Activated CD8-positive, alpha-beta T cell treated with anti-CD3 and anti-CD28 coated beads, Interleukin-2, amount 10 ng/mL, durations not matched to agents 7 days and 5 days (primary cell): Measurements from ENCODE around the gene ETV6. TPM values are rescaled to one million over a fixed set of nuclear protein-coding genes. Genes with fewer than 3 reads are reported as not detected.

ENCODE experiments used
- ATAC-seq: fragments of 150-1000 bp; cut with Tn5 transposase; one replicate; pipeline ENCODE4 v1.10.0; 2021; ENCODE audit warnings: moderate library complexity
- CTCF ChIA-PET: fragments of 350-600 bp; sonication (Branson Sonifier 250); formaldehyde crosslinking; loops from one replicate; lab custom pipeline; 2021; ENCODE audit warnings: antibody characterized with exemption; lab: Charles Lee
- POLR2A ChIA-PET: fragments of 350-600 bp; sonication (Branson Sonifier 250); formaldehyde crosslinking; loops from one replicate; lab custom pipeline; 2021; ENCODE audit warnings: antibody characterized with exemption; lab: Charles Lee
- DNase-seq: peaks from one replicate; pipeline ENCODE4 v3.0.0-alpha.2; 2020
- H3K27ac Mint-ChIP-seq: one replicate; pipeline ENCODE4 v1.8.0; 2021; ENCODE audit warnings: mild to moderate bottlenecking, mixed read lengths
- H3K27me3 Mint-ChIP-seq: one replicate; pipeline ENCODE4 v1.8.0; 2021; ENCODE audit warnings: low read depth, mixed read lengths
- H3K36me3 Mint-ChIP-seq: one replicate; pipeline ENCODE4 v1.8.0; 2021; ENCODE audit warnings: low read depth, mixed read lengths
- H3K4me1 Mint-ChIP-seq: one replicate; pipeline ENCODE4 v1.8.0; 2021; ENCODE audit warnings: low read depth, mixed read lengths
- H3K4me3 Mint-ChIP-seq: one replicate; pipeline ENCODE4 v1.8.0; 2021; ENCODE audit warnings: mild to moderate bottlenecking, mixed read lengths
- H3K9me3 Mint-ChIP-seq: one replicate; pipeline ENCODE4 v1.8.0; 2022; ENCODE audit warnings: mixed read lengths; ENCODE audit not compliant: insufficient read depth
- total RNA-seq, 2 experiments: library from RNA; stranded (reverse); gene quantifications; one replicate each; pipeline ENCODE4 v1.2.3, GENCODE V29; 2021

The ETV6 gene
- total RNA-seq, 2 experiments from 2014 or later, result 22.1 to 26.1 TPM

GRCh38 chr12:11756523-11756922 is 107.0 kb downstream of the ETV6 start:
- H3K27me3 Mint-ChIP-seq, result no peaks in the 10 kb centered on the region
- ATAC-seq (no peak), DNase-seq (no peak)
- H3K27ac Mint-ChIP-seq, result no peak overlapping the region
- H3K4me1 Mint-ChIP-seq, result peaks cover 5% of the 10 kb centered on the region
- ChIA-PET CTCF (no interaction called here), POLR2A (interaction anchor here (0.6 kb wide), 1 partner anchor 235 kb away, joined by 3 read pairs; no protein-coding TSS in a partner anchor)
- no peak overlapping the region for H3K4me3 Mint-ChIP-seq
- no peaks in the 10 kb centered on the region for H3K9me3 Mint-ChIP-seq
- peaks cover 30% of the 10 kb centered on the region for H3K36me3 Mint-ChIP-seq

DNA sequence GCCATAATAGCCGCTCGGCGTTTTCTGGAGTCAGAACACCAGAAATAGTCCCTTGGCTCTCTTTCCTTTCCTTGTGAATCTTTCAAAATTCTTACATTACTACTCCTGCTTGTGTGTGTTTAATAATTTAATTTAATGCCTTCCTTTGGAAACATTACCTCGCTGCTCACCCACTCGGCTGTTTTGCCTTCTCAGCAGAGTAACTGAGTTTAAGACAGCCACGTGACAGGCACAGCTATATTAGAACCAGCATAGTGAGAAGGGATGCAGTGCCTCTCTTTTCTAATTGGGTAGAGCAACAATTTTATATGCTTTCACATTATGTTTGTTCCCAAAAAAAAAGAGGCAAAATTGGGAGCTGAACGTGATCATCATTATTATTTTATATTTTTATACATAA is 107.6 kb downstream of the ETV6 start:
- no peaks in the 10 kb centered on the region for H3K9me3 Mint-ChIP-seq

GRCh38 chr12:11757531-11757930 is 108.1 kb downstream of the ETV6 start:
- Mint-ChIP-seq H3K36me3 (peaks cover 32% of the 10 kb centered on the region), H3K27ac (no peak overlapping the region), H3K4me1 (peaks cover 10% of the 10 kb centered on the region), H3K9me3 (no peaks in the 10 kb centered on the region), H3K27me3 (no peaks in the 10 kb centered on the region), H3K4me3 (no peak overlapping the region)
- ChIA-PET CTCF (no interaction called here), POLR2A (no interaction called here)
- no peak for DNase-seq
- ATAC-seq, result no peak

More for the DNA sequence above, 107.6 kb downstream of the ETV6 start:
- DNase-seq (no peak), ATAC-seq (no peak)
- Mint-ChIP-seq H3K36me3 (peaks cover 32% of the 10 kb centered on the region), H3K4me3 (no peak overlapping the region), H3K27ac (no peak overlapping the region), H3K27me3 (no peaks in the 10 kb centered on the region), H3K4me1 (peaks cover 5% of the 10 kb centered on the region)
- ChIA-PET CTCF (no interaction called here), POLR2A (no interaction called here)

- no peak for DNase-seq
- no peaks in the 10 kb centered on the region for H3K9me3 Mint-ChIP-seq
- H3K27me3 Mint-ChIP-seq, result no peaks in the 10 kb centered on the region
- H3K4me1 Mint-ChIP-seq, result peaks cover 12% of the 10 kb centered on the region
- no peak overlapping the region for H3K4me3 Mint-ChIP-seq
- ChIA-PET CTCF (no interaction called here), POLR2A (no interaction called here)
- H3K27ac Mint-ChIP-seq, result no peak overlapping the region
- no peak for ATAC-seq
- peaks cover 29% of the 10 kb centered on the region for H3K36me3 Mint-ChIP-seq
These were observed 108.6 kb downstream of the ETV6 start for GRCh38 chr12:11758087-11758486.

DNA sequence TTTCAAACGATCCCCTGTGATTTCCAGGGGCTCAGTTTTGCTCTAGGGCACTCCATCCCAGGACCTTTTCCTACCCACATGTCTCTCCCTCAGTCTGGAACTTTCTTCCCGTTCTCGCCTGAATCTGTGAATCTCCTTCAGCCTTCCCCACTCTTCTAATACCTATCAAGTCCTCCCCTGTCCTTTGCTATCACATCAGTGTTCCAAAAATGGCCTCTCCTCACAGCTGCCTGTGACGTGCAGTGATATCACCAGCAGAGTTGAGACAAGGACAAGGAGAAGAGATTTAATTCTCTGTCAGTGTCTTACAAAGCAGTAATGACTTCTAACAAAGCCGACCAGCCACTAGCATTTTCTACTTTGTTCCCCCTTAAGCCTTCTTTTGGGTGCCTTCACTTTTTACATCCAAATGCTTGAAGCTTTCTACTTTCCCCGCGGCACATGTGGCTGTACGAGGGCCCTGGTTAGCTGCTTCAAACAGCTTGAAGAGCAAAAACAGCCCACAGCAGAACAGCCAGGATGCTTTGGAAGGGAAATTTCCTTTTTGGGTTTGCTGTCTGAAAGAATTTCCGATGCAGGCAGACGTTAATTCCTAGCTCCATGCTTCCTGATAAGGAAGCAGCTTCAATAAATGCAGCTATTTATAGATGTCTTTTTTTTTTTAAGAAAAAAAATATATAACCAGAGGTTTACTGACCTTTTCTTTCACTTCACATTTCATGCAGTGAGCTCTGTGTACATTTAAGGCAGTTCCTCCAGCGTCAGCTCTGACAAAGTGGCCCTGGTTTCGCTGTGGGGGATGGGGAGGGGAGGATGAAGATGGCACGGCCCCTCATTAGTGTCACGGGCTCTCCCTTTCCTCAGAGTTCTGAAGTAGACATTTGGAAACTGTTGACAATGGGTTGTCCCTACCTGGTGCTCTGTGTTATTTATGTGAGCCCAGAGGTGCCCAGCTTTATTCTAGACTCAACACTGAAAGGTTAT is 109.3 kb downstream of the ETV6 start:
- Mint-ChIP-seq H3K9me3 (no peaks in the 10 kb centered on the region), H3K4me1 (peaks cover 13% of the 10 kb centered on the region), H3K27ac (no peak overlapping the region), H3K27me3 (no peaks in the 10 kb centered on the region), H3K4me3 (no peak overlapping the region), H3K36me3 (peaks cover 22% of the 10 kb centered on the region)
- ChIA-PET POLR2A (no interaction called here), CTCF (no interaction called here)
- DNase-seq (no peak), ATAC-seq (no peak)

GRCh38 chr12:11759494-11759878 is 110.0 kb downstream of the ETV6 start:
- Mint-ChIP-seq H3K4me3 (no peak overlapping the region), H3K36me3 (peaks cover 17% of the 10 kb centered on the region), H3K9me3 (no peaks in the 10 kb centered on the region), H3K27me3 (no peaks in the 10 kb centered on the region), H3K27ac (no peak overlapping the region), H3K4me1 (peaks cover 15% of the 10 kb centered on the region)
- ChIA-PET POLR2A (no interaction called here), CTCF (interaction anchor here (1.1 kb wide), 1 partner anchor 275 kb away, joined by 5 read pairs; no protein-coding TSS in a partner anchor)
- ATAC-seq (no peak), DNase-seq (no peak)

GRCh38 chr12:11759899-11760298 is 110.4 kb downstream of the ETV6 start:
- ATAC-seq, result no peak
- peaks cover 19% of the 10 kb centered on the region for H3K4me1 Mint-ChIP-seq
- POLR2A ChIA-PET, result no interaction called here
- no peak overlapping the region for H3K4me3 Mint-ChIP-seq
- peaks cover 15% of the 10 kb centered on the region for H3K36me3 Mint-ChIP-seq
- H3K27me3 Mint-ChIP-seq, result no peaks in the 10 kb centered on the region
- no peak overlapping the region for H3K27ac Mint-ChIP-seq
- no peak for DNase-seq
- no peaks in the 10 kb centered on the region for H3K9me3 Mint-ChIP-seq
- CTCF ChIA-PET, result interaction anchor here (1.1 kb wide), 1 partner anchor 275 kb away, joined by 5 read pairs; no protein-coding TSS in a partner anchor

DNA sequence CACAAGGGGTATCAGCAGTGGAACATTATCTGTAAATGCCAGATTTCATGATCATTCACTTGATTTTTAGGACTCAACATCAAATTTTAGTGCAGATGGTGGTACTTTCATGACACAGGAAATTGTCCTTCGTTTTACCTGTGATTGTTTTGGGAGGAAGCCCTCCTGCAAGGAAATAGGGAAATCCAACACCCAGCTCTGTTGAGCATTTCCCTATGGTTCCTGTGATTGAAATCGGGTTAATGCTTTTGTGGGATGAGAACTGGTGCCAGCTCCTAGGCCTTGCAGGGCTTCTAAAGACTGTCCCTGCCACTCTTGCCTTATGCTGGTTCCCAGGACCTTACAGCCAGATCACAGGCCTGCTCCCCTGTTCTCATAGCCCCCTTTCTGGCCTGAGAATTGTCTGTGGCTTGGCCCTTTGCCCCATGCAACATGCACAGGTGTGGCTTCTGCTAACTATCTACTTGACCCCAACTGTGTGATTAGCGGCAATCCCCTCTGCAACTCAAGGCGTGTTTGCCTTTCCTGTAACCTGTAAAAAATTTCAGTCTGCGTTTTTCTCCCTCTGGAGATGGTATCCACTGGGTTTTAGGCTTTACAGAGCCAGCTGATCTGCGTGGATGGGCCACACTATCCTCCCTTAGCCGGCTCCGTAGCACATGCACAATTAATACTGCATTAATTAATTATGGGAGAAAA is 112.5 kb downstream of the ETV6 start:
- Mint-ChIP-seq H3K27ac (no peak overlapping the region), H3K4me1 (peaks cover 39% of the 10 kb centered on the region), H3K36me3 (peaks cover 9% of the 10 kb centered on the region), H3K27me3 (no peaks in the 10 kb centered on the region), H3K4me3 (no peak overlapping the region), H3K9me3 (no peaks in the 10 kb centered on the region)
- no peak for ATAC-seq
- ChIA-PET CTCF (interaction anchor here (1.3 to 1.4 kb wide), 3 partner anchors 28 to 271 kb away, joined by 3 to 9 read pairs (median 4); no protein-coding TSS in a partner anchor), POLR2A (no interaction called here)
- DNase-seq, result no peak

- peaks cover 9% of the 10 kb centered on the region for H3K36me3 Mint-ChIP-seq
These were observed 113.4 kb downstream of the ETV6 start for GRCh38 chr12:11762723-11763326.

DNA sequence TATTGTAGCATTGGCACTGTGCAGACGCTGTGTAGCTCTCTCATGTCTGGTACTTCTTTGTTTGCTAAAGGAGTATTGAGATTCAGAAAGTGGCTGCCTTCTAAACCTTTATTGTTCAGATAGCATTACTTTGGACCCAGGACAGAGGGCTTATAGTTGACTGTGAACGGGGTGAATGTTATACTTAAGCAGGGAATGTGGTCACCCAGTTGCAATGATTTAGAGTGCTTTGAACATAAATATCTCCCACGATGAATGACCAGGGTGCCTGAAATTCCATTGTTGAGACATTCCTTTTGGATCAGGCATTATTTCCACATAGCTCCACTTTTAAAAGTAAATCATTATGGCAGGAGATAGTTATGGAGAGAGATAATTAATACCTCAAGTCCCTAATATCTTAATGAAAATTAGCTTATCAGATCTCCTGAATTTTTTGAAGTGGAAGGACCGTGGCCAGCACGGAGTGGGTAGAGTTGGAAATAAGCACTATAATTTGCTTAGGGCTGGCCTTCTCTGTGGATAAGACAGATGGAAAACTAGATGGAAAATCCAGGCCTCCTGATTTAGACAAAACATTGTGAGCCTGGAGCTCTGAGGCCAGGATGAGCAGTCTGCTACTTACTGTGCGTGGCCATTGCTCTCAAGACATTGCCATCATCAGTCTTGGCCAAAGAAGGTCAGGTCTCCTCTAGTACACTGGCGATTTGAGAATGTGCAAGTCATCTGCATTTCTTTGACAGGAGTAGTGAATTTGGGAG is 114.5 kb downstream of the ETV6 start:
- Mint-ChIP-seq H3K27ac (no peak overlapping the region), H3K36me3 (peaks cover 9% of the 10 kb centered on the region), H3K9me3 (no peaks in the 10 kb centered on the region), H3K4me3 (no peak overlapping the region), H3K4me1 (peaks cover 46% of the 10 kb centered on the region), H3K27me3 (no peaks in the 10 kb centered on the region)
- ChIA-PET POLR2A (interaction anchor here (0.9 kb wide), 1 partner anchor 247 kb away, joined by 3 read pairs; no protein-coding TSS in a partner anchor), CTCF (interaction anchor here (1.6 to 3.0 kb wide), 2 partner anchors 184 to 245 kb away, joined by 4 to 7 read pairs; no protein-coding TSS in a partner anchor)
- DNase-seq (no peak), ATAC-seq (no peak)

More at GRCh38 chr12:11762723-11763326, 113.4 kb downstream of the ETV6 start:
- ChIA-PET CTCF (interaction anchor here (1.3 to 3.0 kb wide), 4 partner anchors 29 to 270 kb away, joined by 3 to 9 read pairs (median 6); no protein-coding TSS in a partner anchor), POLR2A (interaction anchor here (0.9 kb wide), 1 partner anchor 248 kb away, joined by 3 read pairs; no protein-coding TSS in a partner anchor)
- Mint-ChIP-seq H3K27me3 (no peaks in the 10 kb centered on the region), H3K27ac (no peak overlapping the region), H3K4me1 (peaks cover 46% of the 10 kb centered on the region), H3K4me3 (no peak overlapping the region), H3K9me3 (no peaks in the 10 kb centered on the region)
- DNase-seq, result no peak
- no peak for ATAC-seq

DNA sequence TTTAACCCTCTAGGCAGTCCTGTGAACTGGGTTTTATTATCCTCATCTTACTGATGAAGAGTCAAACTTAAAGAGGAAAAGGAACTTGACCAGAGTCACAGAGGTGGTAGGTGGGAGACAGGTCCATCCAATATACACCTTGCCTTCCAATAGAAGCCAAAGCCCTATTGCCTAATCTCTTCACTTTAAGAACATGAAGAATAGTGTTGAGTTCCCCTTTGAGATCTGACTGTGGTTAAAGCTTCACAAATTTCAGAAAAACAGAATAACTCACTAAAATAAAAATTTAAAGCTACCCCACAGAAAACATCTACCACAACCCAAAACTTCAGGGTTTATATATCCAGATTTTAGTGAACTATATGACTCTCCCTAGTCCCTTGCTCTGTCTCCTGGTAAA is 115.4 kb downstream of the ETV6 start:
- ATAC-seq (no peak), DNase-seq (no peak)
- ChIA-PET POLR2A (no interaction called here), CTCF (interaction anchor here (0.6 to 3.0 kb wide), 4 partner anchors 185 to 268 kb away, joined by 3 to 7 read pairs (median 4); no protein-coding TSS in a partner anchor)
- H3K27me3 Mint-ChIP-seq, result no peaks in the 10 kb centered on the region
- H3K27ac Mint-ChIP-seq, result no peak overlapping the region
- no peaks in the 10 kb centered on the region for H3K9me3 Mint-ChIP-seq
- H3K4me1 Mint-ChIP-seq, result peaks cover 55% of the 10 kb centered on the region
- peaks cover 15% of the 10 kb centered on the region for H3K36me3 Mint-ChIP-seq
- no peak overlapping the region for H3K4me3 Mint-ChIP-seq
